ENCODE data around the gene FAM240B.

Gene FAM240B

DNA sequence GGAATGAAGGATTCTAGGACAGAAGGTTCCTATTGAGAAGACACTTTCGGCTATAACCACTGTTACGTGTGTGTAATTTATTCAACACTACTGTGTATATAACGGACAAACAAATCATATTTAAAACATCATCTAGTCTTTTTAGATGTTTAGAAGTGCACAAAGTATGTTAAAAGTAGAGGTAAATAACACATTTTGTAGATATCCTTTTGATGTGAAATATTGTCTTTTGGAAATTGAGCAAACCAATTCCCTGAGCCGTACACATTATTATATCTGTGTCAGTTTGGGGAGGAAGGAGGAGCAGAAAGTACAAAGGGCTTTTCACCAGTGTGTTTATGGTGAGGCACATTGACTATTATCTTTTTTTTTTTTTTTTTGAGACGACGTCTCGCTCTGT is 60.4 kb downstream of the FAM240B start:
- Histone ChIP-seq H2BK120ac (ENCODE audit: insufficient read depth, low read length, poor library complexity) (no peak overlapping the region), H3K79me1 (ENCODE audit: low read length) (no peaks in the 10 kb centered on the region), H3K23ac (ENCODE audit: low read length) (no peak overlapping the region), H2AFZ (ENCODE audit: insufficient read depth, low read length, poor library complexity) (no peak overlapping the region), H3K14ac (ENCODE audit: low read length) (no peak overlapping the region), H3K27me3 (ENCODE audit: insufficient read depth, low read length) (no peaks in the 10 kb centered on the region), H4K12ac (ENCODE audit: low read depth, low read length) (no peak overlapping the region), H3K4me3 (ENCODE audit: low read depth, low read length) (no peak overlapping the region), H4K91ac (ENCODE audit: low read depth, low read length) (no peak overlapping the region), H3K4me1 (ENCODE audit: control insufficient read depth in 1 of 2, insufficient read depth in 2 of 2, low read length in 2 of 2) (no peaks in the 10 kb centered on the region), H2BK5ac (ENCODE audit: low read depth, low read length, poor library complexity) (no peak overlapping the region), H3K9ac (ENCODE audit: low read length) (no peak overlapping the region), H3K4ac (ENCODE audit: low read depth, low read length) (no peak overlapping the region), H3K18ac (ENCODE audit: low read length) (no peak overlapping the region), H3K36me3 (ENCODE audit: control insufficient read depth in 1 of 2, insufficient read depth in 2 of 2, low read length in 2 of 2) (no peaks in the 10 kb centered on the region), H3K27ac (ENCODE audit: low read depth, low read length) (no peak overlapping the region), H2BK12ac (ENCODE audit: low read length) (no peak overlapping the region), H3K4me2 (ENCODE audit: low read length) (no peak overlapping the region), H2AK5ac (ENCODE audit: low read length) (no peak overlapping the region), H4K8ac (ENCODE audit: low read depth, low read length) (no peak overlapping the region), H3K9me3 (ENCODE audit: insufficient read depth, low read depth, low read length) (no peaks in the 10 kb centered on the region), H3K79me2 (ENCODE audit: control insufficient read depth, insufficient read depth, low read length, poor library complexity) (no peaks in the 10 kb centered on the region)
- no peak for DNase-seq
- no CpG with 5 or more reads among the region's 7 CpGs for WGBS (ENCODE audit: extremely low coverage, insufficient coverage, insufficient read length)

- Histone ChIP-seq H3K23ac (ENCODE audit: low read length) (no peak overlapping the region), H2AFZ (ENCODE audit: insufficient read depth, low read length, poor library complexity) (no peak overlapping the region), H3K4me2 (ENCODE audit: low read length) (no peak overlapping the region), H3K14ac (ENCODE audit: low read length) (no peak overlapping the region), H4K12ac (ENCODE audit: low read depth, low read length) (no peak overlapping the region), H4K8ac (ENCODE audit: low read depth, low read length) (no peak overlapping the region), H2AK5ac (ENCODE audit: low read length) (no peak overlapping the region), H3K9me3 (ENCODE audit: insufficient read depth, low read depth, low read length) (no peaks in the 10 kb centered on the region), H4K91ac (ENCODE audit: low read depth, low read length) (no peak overlapping the region), H2BK120ac (ENCODE audit: insufficient read depth, low read length, poor library complexity) (no peak overlapping the region), H2BK5ac (ENCODE audit: low read depth, low read length, poor library complexity) (no peak overlapping the region), H3K27ac (ENCODE audit: low read depth, low read length) (no peak overlapping the region), H3K27me3 (ENCODE audit: insufficient read depth, low read length) (no peaks in the 10 kb centered on the region), H3K18ac (ENCODE audit: low read length) (no peak overlapping the region), H2BK12ac (ENCODE audit: low read length) (no peak overlapping the region), H3K4me1 (ENCODE audit: control insufficient read depth in 1 of 2, insufficient read depth in 2 of 2, low read length in 2 of 2) (no peaks in the 10 kb centered on the region), H3K36me3 (ENCODE audit: control insufficient read depth in 1 of 2, insufficient read depth in 2 of 2, low read length in 2 of 2) (no peaks in the 10 kb centered on the region), H3K9ac (ENCODE audit: low read length) (no peak overlapping the region), H3K4ac (ENCODE audit: low read depth, low read length) (no peak overlapping the region), H3K79me2 (ENCODE audit: control insufficient read depth, insufficient read depth, low read length, poor library complexity) (no peaks in the 10 kb centered on the region), H3K79me1 (ENCODE audit: low read length) (no peaks in the 10 kb centered on the region), H3K4me3 (ENCODE audit: low read depth, low read length) (no peak overlapping the region)
- WGBS (ENCODE audit: extremely low coverage, insufficient coverage, insufficient read length): no CpG with 5 or more reads among the region's 5 CpGs
- no peak for DNase-seq
These were observed 63.0 kb downstream of the FAM240B start for GRCh38 chr9:38656896-38657295.

GRCh38 chr9:38652486-38652885 is 67.4 kb downstream of the FAM240B start:
- no peak overlapping the region for H2AK5ac ChIP-seq (ENCODE audit: low read length)
- no peaks in the 10 kb centered on the region for H3K79me2 ChIP-seq (ENCODE audit: control insufficient read depth, insufficient read depth, low read length, poor library complexity)
- no peak overlapping the region for H3K9ac ChIP-seq (ENCODE audit: low read length)
- no peak overlapping the region for H3K27ac ChIP-seq (ENCODE audit: low read depth, low read length)
- no peak overlapping the region for H3K4me3 ChIP-seq (ENCODE audit: low read depth, low read length)
- no peak overlapping the region for H3K4ac ChIP-seq (ENCODE audit: low read depth, low read length)
- no peaks in the 10 kb centered on the region for H3K4me1 ChIP-seq (ENCODE audit: control insufficient read depth in 1 of 2, insufficient read depth in 2 of 2, low read length in 2 of 2)
- H3K79me1 ChIP-seq (ENCODE audit: low read length): no peaks in the 10 kb centered on the region
- no peak overlapping the region for H2AFZ ChIP-seq (ENCODE audit: insufficient read depth, low read length, poor library complexity)
- H2BK120ac ChIP-seq (ENCODE audit: insufficient read depth, low read length, poor library complexity): no peak overlapping the region
- H3K27me3 ChIP-seq (ENCODE audit: insufficient read depth, low read length): no peaks in the 10 kb centered on the region
- H4K91ac ChIP-seq (ENCODE audit: low read depth, low read length): no peak overlapping the region
- no peak overlapping the region for H2BK12ac ChIP-seq (ENCODE audit: low read length)
- H3K36me3 ChIP-seq (ENCODE audit: control insufficient read depth in 1 of 2, insufficient read depth in 2 of 2, low read length in 2 of 2): no peaks in the 10 kb centered on the region
- H3K23ac ChIP-seq (ENCODE audit: low read length): no peak overlapping the region
- no peak for DNase-seq
- no peak overlapping the region for H3K14ac ChIP-seq (ENCODE audit: low read length)
- no peak overlapping the region for H4K8ac ChIP-seq (ENCODE audit: low read depth, low read length)
- no peak overlapping the region for H2BK5ac ChIP-seq (ENCODE audit: low read depth, low read length, poor library complexity)
- no peak overlapping the region for H4K12ac ChIP-seq (ENCODE audit: low read depth, low read length)
- no CpG with 5 or more reads among the region's 7 CpGs for WGBS (ENCODE audit: extremely low coverage, insufficient coverage, insufficient read length)
- H3K18ac ChIP-seq (ENCODE audit: low read length): no peak overlapping the region
- H3K9me3 ChIP-seq (ENCODE audit: insufficient read depth, low read depth, low read length): no peaks in the 10 kb centered on the region
- H3K4me2 ChIP-seq (ENCODE audit: low read length): no peak overlapping the region

GRCh38 chr9:38652044-38652443 is 67.9 kb downstream of the FAM240B start:
- no peaks in the 10 kb centered on the region for H3K4me1 ChIP-seq (ENCODE audit: control insufficient read depth in 1 of 2, insufficient read depth in 2 of 2, low read length in 2 of 2)
- H2BK120ac ChIP-seq (ENCODE audit: insufficient read depth, low read length, poor library complexity): no peak overlapping the region
- no peaks in the 10 kb centered on the region for H3K36me3 ChIP-seq (ENCODE audit: control insufficient read depth in 1 of 2, insufficient read depth in 2 of 2, low read length in 2 of 2)
- H2AFZ ChIP-seq (ENCODE audit: insufficient read depth, low read length, poor library complexity): no peak overlapping the region
- no peak overlapping the region for H4K91ac ChIP-seq (ENCODE audit: low read depth, low read length)
- no peaks in the 10 kb centered on the region for H3K79me2 ChIP-seq (ENCODE audit: control insufficient read depth, insufficient read depth, low read length, poor library complexity)
- H3K9ac ChIP-seq (ENCODE audit: low read length): no peak overlapping the region
- H3K27me3 ChIP-seq (ENCODE audit: insufficient read depth, low read length): no peaks in the 10 kb centered on the region
- no peak overlapping the region for H2BK5ac ChIP-seq (ENCODE audit: low read depth, low read length, poor library complexity)
- H3K4me3 ChIP-seq (ENCODE audit: low read depth, low read length): no peak overlapping the region
- no CpG with 5 or more reads among the region's 2 CpGs for WGBS (ENCODE audit: extremely low coverage, insufficient coverage, insufficient read length)
- H3K9me3 ChIP-seq (ENCODE audit: insufficient read depth, low read depth, low read length): no peaks in the 10 kb centered on the region
- H3K4ac ChIP-seq (ENCODE audit: low read depth, low read length): no peak overlapping the region
- H3K27ac ChIP-seq (ENCODE audit: low read depth, low read length): no peak overlapping the region
- no peak overlapping the region for H2BK12ac ChIP-seq (ENCODE audit: low read length)
- H4K8ac ChIP-seq (ENCODE audit: low read depth, low read length): no peak overlapping the region
- H3K4me2 ChIP-seq (ENCODE audit: low read length): no peak overlapping the region
- no peak overlapping the region for H3K14ac ChIP-seq (ENCODE audit: low read length)
- H3K79me1 ChIP-seq (ENCODE audit: low read length): no peaks in the 10 kb centered on the region
- H4K12ac ChIP-seq (ENCODE audit: low read depth, low read length): no peak overlapping the region
- no peak overlapping the region for H2AK5ac ChIP-seq (ENCODE audit: low read length)
- no peak for DNase-seq
- no peak overlapping the region for H3K23ac ChIP-seq (ENCODE audit: low read length)
- no peak overlapping the region for H3K18ac ChIP-seq (ENCODE audit: low read length)

Data from trophoblast cell (in vitro differentiated cells and primary cell).